22Rv1 (cell line): ENCODE results near the gene TUT1.

Source experiments
- CTCF ChIP-seq: fragments of 450-650 bp; IDR thresholded peaks from 2 replicates; pipeline ENCODE4 v1.5.1; 2017; ENCODE audit warnings: mild to moderate bottlenecking
- ZFX ChIP-seq: fragments of 450-650 bp; IDR thresholded peaks from 2 replicates; pipeline ENCODE4 v1.6.1; 2017; ENCODE audit warnings: antibody characterized with exemption, borderline replicate concordance

GRCh38 chr11:62615521-62615920 is 24.2 kb upstream of the TUT1 start:
- TF ChIP-seq CTCF (no peak), ZFX (no peak)
